ENCODE data around the gene MARK3. TPM values are rescaled to one million over a fixed set of nuclear protein-coding genes. Genes with fewer than 3 reads are reported as not detected.

MARK3 gene
- total and polyA plus RNA-seq, 2 of the 4 experiments (the other 2 are of a cell fraction): 78.5 to 80.5 TPM

GRCh38 chr14:103436533-103436932 lies 51.3 kb downstream of the MARK3 start:
- peak; percentile 46; the same call in 1 of the 2 replicates for TF ChIP-seq CEBPB (IDR thresholded peaks at IDR 0.05; ENCODE audit: low read depth, low read length)
- TF ChIP-seq MAFK (IDR thresholded peaks at IDR 0.05; ENCODE audit: low read depth, low read length): no peak
- TF ChIP-seq NFE2L2 (IDR thresholded peaks at IDR 0.05; ENCODE audit: low read depth, low read length): peak; percentile 77; the same call in 1 of the 2 replicates
- H3K23ac ChIP-seq (ENCODE audit: low read depth, low read length): no peak overlapping the region
- POLR2A ChIA-PET (ENCODE audit: unreplicated experiment): no interaction called here
- dilution Hi-C loops (cut with HindIII; ENCODE audit: low sequenced_read_pairs, unreplicated experiment) (no loop called here), in situ Hi-C loops (cut with MboI; ENCODE audit: low sequenced_read_pairs) (no loop called here), intact Hi-C loops (cut with micrococcal nuclease) (no loop called here)
- H4K20me1 ChIP-seq (ENCODE audit: insufficient read depth, low read length): peaks cover 48% of the 10 kb centered on the region; the same call in 1 of the 2 replicates
- H3K56ac ChIP-seq (ENCODE audit: extremely low read depth, insufficient read depth, low read length): no peak overlapping the region
- DNase-seq (peak; percentile 66), ATAC-seq (ENCODE audit: low read depth) (peak; percentile 42; the same call in 1 of the 2 replicates)
- no peak overlapping the region for H3K27ac ChIP-seq (ENCODE audit: insufficient read depth, low read length)
- H2AK9ac ChIP-seq (replicated peaks; ENCODE audit: low read depth, low read length, poor library complexity): no peak overlapping the region
- H3K14ac ChIP-seq (replicated peaks; ENCODE audit: low read depth, low read length): no peak overlapping the region
- no peak overlapping the region for H4K91ac ChIP-seq (ENCODE audit: insufficient read depth, low read depth, low read length)
- no TSS peak for BruUV-seq (replicated peaks)
- H3K4ac ChIP-seq (ENCODE audit: low read depth, low read length): no peak overlapping the region
- H4K8ac ChIP-seq (ENCODE audit: low read depth in 2 of 2, low read length in 2 of 2): no peak overlapping the region
- H3K9ac ChIP-seq (ENCODE audit: low read depth, low read length): no peak overlapping the region
- H3K18ac ChIP-seq (ENCODE audit: low read depth, low read length): no peak overlapping the region
- no peak overlapping the region for H3K4me2 ChIP-seq (ENCODE audit: low read depth, low read length)
- no peak overlapping the region for H2BK120ac ChIP-seq (ENCODE audit: low read depth, low read length)
- no peak overlapping the region for H2AK5ac ChIP-seq (ENCODE audit: low read depth, low read length)
- peaks cover 1% of the 10 kb centered on the region; the same call in 1 of the 2 replicates for H3K4me1 ChIP-seq (ENCODE audit: control insufficient read depth, insufficient read depth, low read length)
- no peaks in the 10 kb centered on the region for H3K27me3 ChIP-seq (ENCODE audit: control insufficient read depth, insufficient read depth, low read length)
- CTCF ChIA-PET: interaction anchor here (0.6 kb wide), 1 partner anchor 22 kb away, joined by 3 read pairs; no protein-coding TSS in a partner anchor
- no peaks in the 10 kb centered on the region for H3K9me3 ChIP-seq (ENCODE audit: control insufficient read depth, insufficient read depth, low read length)
- no peak overlapping the region for H2AFZ ChIP-seq (replicated peaks; ENCODE audit: low read length, poor library complexity)
- H2BK5ac ChIP-seq (ENCODE audit: low read depth, low read length, poor library complexity, severe bottlenecking): peak overlapping the region; percentile 15
- no peak overlapping the region for H2BK15ac ChIP-seq (ENCODE audit: low read depth, low read length)
- H3K36me3 ChIP-seq (ENCODE audit: control insufficient read depth, insufficient read depth, low read length): peaks cover 17% of the 10 kb centered on the region
- H3K4me3 ChIP-seq (ENCODE audit: insufficient read depth, low read depth, low read length): no peak overlapping the region
- H2BK20ac ChIP-seq (ENCODE audit: low read depth, low read length): no peak overlapping the region
- WGBS, 2 experiments (ENCODE audit: extremely low coverage in 2 of 2, insufficient read length in 1 of 2): no CpG with 5 or more reads among the region's 5 CpGs
- H4K5ac ChIP-seq (ENCODE audit: low read depth, low read length): no peak overlapping the region
- H3K9me1 ChIP-seq (ENCODE audit: insufficient read depth, low read length): peaks cover 1% of the 10 kb centered on the region; the same call in 1 of the 2 replicates
- H3K79me1 ChIP-seq (ENCODE audit: low read depth in 1 of 2, low read length in 2 of 2): peaks cover 25 to 77% of the 10 kb centered on the region in 2 experiments

Data from IMR-90 (cell line).